ENCODE data around the gene MEA1. TPM values are rescaled to one million over a fixed set of nuclear protein-coding genes. Genes with fewer than 3 reads are reported as not detected.

The MEA1 gene
- total RNA-seq, 1 donor from 2014 or later: 54.2 TPM

DNA sequence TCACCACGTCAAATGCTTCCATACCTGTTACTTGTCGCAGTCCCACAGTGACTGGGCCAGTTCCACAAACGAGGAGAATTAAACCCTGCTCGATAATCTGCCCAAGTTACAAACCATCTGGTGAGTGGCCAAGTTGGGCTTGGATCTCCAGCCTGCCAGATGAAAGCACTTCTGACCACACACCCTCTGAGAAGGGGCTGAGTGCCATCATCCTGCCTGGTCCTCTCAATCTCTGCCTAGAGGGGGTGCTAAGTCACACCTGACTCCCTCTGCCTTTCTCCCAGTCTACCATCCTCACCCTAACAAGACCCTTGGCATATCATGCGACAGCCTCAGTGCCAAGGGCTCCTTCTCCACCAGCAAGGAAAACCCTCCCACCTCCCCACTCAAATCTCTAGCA lies 23.5 kb upstream of the MEA1 start:
- Mint-ChIP-seq H3K9me3 (ENCODE audit: unreplicated experiment) (no peaks in the 10 kb centered on the region), H3K27ac (ENCODE audit: unreplicated experiment) (no peak overlapping the region), H3K27me3 (ENCODE audit: low read depth, unreplicated experiment) (no peaks in the 10 kb centered on the region), H3K4me3 (ENCODE audit: unreplicated experiment) (no peak overlapping the region), H3K36me3 (ENCODE audit: low read depth, unreplicated experiment) (peaks cover 21% of the 10 kb centered on the region), H3K4me1 (ENCODE audit: low read depth, unreplicated experiment) (no peaks in the 10 kb centered on the region)
- H3K27ac ChIP-seq (ENCODE audit: low read depth, low read length): no peak overlapping the region
- H4K20me1 ChIP-seq (ENCODE audit: insufficient read depth, low read length): peaks cover 17% of the 10 kb centered on the region
- H3K36me3 ChIP-seq (ENCODE audit: insufficient read depth, low read length): peaks cover 13% of the 10 kb centered on the region
- H2AFZ ChIP-seq (ENCODE audit: low read depth, low read length): no peak overlapping the region
- no peaks in the 10 kb centered on the region for H3K9me3 ChIP-seq (ENCODE audit: insufficient read depth, low read depth, low read length)
- no peak for TF ChIP-seq EZH2 (IDR thresholded peaks at IDR 0.05; ENCODE audit: insufficient read depth, low read length)
- TF ChIP-seq, protein P1, sequence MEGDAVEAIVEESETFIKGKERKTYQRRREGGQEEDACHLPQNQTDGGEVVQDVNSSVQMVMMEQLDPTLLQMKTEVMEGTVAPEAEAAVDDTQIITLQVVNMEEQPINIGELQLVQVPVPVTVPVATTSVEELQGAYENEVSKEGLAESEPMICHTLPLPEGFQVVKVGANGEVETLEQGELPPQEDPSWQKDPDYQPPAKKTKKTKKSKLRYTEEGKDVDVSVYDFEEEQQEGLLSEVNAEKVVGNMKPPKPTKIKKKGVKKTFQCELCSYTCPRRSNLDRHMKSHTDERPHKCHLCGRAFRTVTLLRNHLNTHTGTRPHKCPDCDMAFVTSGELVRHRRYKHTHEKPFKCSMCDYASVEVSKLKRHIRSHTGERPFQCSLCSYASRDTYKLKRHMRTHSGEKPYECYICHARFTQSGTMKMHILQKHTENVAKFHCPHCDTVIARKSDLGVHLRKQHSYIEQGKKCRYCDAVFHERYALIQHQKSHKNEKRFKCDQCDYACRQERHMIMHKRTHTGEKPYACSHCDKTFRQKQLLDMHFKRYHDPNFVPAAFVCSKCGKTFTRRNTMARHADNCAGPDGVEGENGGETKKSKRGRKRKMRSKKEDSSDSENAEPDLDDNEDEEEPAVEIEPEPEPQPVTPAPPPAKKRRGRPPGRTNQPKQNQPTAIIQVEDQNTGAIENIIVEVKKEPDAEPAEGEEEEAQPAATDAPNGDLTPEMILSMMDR (IDR thresholded peaks at IDR 0.05; ENCODE audit: insufficient read depth, low read depth, low read length): no peak
- H3K9ac ChIP-seq (ENCODE audit: low read length): no peak overlapping the region
- H3K27me3 ChIP-seq (ENCODE audit: insufficient read depth, low read length): no peaks in the 10 kb centered on the region
- DNase-seq (ENCODE audit: low read depth) (no peak), FAIRE-seq (no peak)
- H3K79me2 ChIP-seq (ENCODE audit: insufficient read depth, low read length): no peaks in the 10 kb centered on the region
- no peaks in the 10 kb centered on the region for H3K4me1 ChIP-seq (ENCODE audit: insufficient read depth, low read length)
- H3K4me3 ChIP-seq (ENCODE audit: insufficient read depth, low read depth, low read length): no peak overlapping the region
- no peak overlapping the region for H3K4me2 ChIP-seq (ENCODE audit: low read length)

DNA sequence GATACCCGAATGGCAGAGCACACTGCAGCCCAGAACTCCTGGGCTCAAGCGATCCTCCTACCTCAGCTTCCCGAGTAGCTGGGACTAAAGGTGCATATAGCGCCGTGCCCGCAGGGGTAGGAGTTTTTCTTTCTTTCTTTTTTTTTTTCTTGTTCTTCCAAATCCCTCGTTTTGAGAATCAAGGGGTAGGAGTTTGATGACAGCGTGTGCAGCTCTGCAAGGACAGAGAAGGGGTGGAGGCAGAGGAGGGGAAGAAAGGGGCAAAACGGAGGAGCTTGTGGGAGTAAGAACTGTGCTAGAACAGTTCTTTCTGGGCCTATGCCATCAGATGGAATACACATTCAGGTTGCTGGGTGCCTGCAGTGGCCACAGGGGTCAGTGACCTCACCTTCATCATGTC lies 23.0 kb upstream of the MEA1 start:
- no peaks in the 10 kb centered on the region for H3K27me3 Mint-ChIP-seq (ENCODE audit: low read depth, unreplicated experiment)
- Histone ChIP-seq H3K4me2 (ENCODE audit: low read length) (no peak overlapping the region), H3K4me3 (ENCODE audit: insufficient read depth, low read depth, low read length) (no peak overlapping the region), H3K27me3 (ENCODE audit: insufficient read depth, low read length) (no peaks in the 10 kb centered on the region), H3K79me2 (ENCODE audit: insufficient read depth, low read length) (no peaks in the 10 kb centered on the region), H3K4me1 (ENCODE audit: insufficient read depth, low read length) (no peaks in the 10 kb centered on the region), H3K9ac (ENCODE audit: low read length) (no peak overlapping the region), H3K9me3 (ENCODE audit: insufficient read depth, low read depth, low read length) (no peaks in the 10 kb centered on the region), H2AFZ (ENCODE audit: low read depth, low read length) (no peak overlapping the region), H4K20me1 (ENCODE audit: insufficient read depth, low read length) (peaks cover 21% of the 10 kb centered on the region), H3K27ac (ENCODE audit: low read depth, low read length) (no peak overlapping the region), H3K36me3 (ENCODE audit: insufficient read depth, low read length) (peaks cover 13% of the 10 kb centered on the region)
- no peak overlapping the region for H3K27ac Mint-ChIP-seq (ENCODE audit: unreplicated experiment)
- FAIRE-seq (no peak), DNase-seq (ENCODE audit: low read depth) (no peak)
- H3K36me3 Mint-ChIP-seq (ENCODE audit: low read depth, unreplicated experiment): peaks cover 21% of the 10 kb centered on the region
- H3K9me3 Mint-ChIP-seq (ENCODE audit: unreplicated experiment): no peaks in the 10 kb centered on the region
- H3K4me3 Mint-ChIP-seq (ENCODE audit: unreplicated experiment): no peak overlapping the region
- TF ChIP-seq EZH2 (IDR thresholded peaks at IDR 0.05; ENCODE audit: insufficient read depth, low read length): no peak
- TF ChIP-seq, protein P1 (IDR thresholded peaks at IDR 0.05; ENCODE audit: insufficient read depth, low read depth, low read length): no peak
- H3K4me1 Mint-ChIP-seq (ENCODE audit: low read depth, unreplicated experiment): no peaks in the 10 kb centered on the region

- Histone ChIP-seq H3K4me1 (ENCODE audit: insufficient read depth, low read length) (no peaks in the 10 kb centered on the region), H3K9me3 (ENCODE audit: insufficient read depth, low read depth, low read length) (no peaks in the 10 kb centered on the region), H3K27ac (ENCODE audit: low read depth, low read length) (no peak overlapping the region), H3K9ac (ENCODE audit: low read length) (no peak overlapping the region), H2AFZ (ENCODE audit: low read depth, low read length) (no peak overlapping the region), H3K27me3 (ENCODE audit: insufficient read depth, low read length) (no peaks in the 10 kb centered on the region), H3K4me2 (ENCODE audit: low read length) (no peak overlapping the region), H4K20me1 (ENCODE audit: insufficient read depth, low read length) (peaks cover 22% of the 10 kb centered on the region), H3K4me3 (ENCODE audit: insufficient read depth, low read depth, low read length) (no peak overlapping the region), H3K79me2 (ENCODE audit: insufficient read depth, low read length) (no peaks in the 10 kb centered on the region), H3K36me3 (ENCODE audit: insufficient read depth, low read length) (peaks cover 13% of the 10 kb centered on the region)
- DNase-seq (ENCODE audit: low read depth) (no peak), FAIRE-seq (no peak)
- no peak overlapping the region for H3K4me3 Mint-ChIP-seq (ENCODE audit: unreplicated experiment)
- H3K4me1 Mint-ChIP-seq (ENCODE audit: low read depth, unreplicated experiment): no peaks in the 10 kb centered on the region
- no peak overlapping the region for H3K27ac Mint-ChIP-seq (ENCODE audit: unreplicated experiment)
- no peaks in the 10 kb centered on the region for H3K27me3 Mint-ChIP-seq (ENCODE audit: low read depth, unreplicated experiment)
- H3K9me3 Mint-ChIP-seq (ENCODE audit: unreplicated experiment): no peaks in the 10 kb centered on the region
- H3K36me3 Mint-ChIP-seq (ENCODE audit: low read depth, unreplicated experiment): peaks cover 21% of the 10 kb centered on the region
- TF ChIP-seq, protein P1 (IDR thresholded peaks at IDR 0.05; ENCODE audit: insufficient read depth, low read depth, low read length): no peak
- no peak for TF ChIP-seq EZH2 (IDR thresholded peaks at IDR 0.05; ENCODE audit: insufficient read depth, low read length)
Measured at GRCh38 chr6:43035495-43036194, 21.9 kb upstream of the MEA1 start.

Measured in astrocyte (in vitro differentiated cells and primary cell).